OCI-LY7 (cell line): ENCODE results near the gene KCNJ12. TPM values are rescaled to one million over a fixed set of nuclear protein-coding genes. Genes with fewer than 3 reads are reported as not detected.
"Not testable (repeated sequence)": the region's sequence is repeated elsewhere in the genome, so short reads cannot be mapped to it uniquely, and the experiment has no call there.

Experiments
- BruUV-seq: library from RNA; stranded (reverse); fragments of 400-500 nt; replicated peaks from 2 replicates; lab custom pipeline; 2021; lab: Mats Ljungman, UMichigan
- CTCF ChIA-PET: fragments of 300-600 bp; sonication (Branson Sonifier 250); formaldehyde crosslinking; loops from one replicate; lab custom pipeline; 2022; ENCODE audit warnings: antibody characterized with exemption; ENCODE audit not compliant: unreplicated experiment; lab: Charles Lee
- POLR2A ChIA-PET: fragments of 300-600 bp; sonication (Branson Sonifier 250); formaldehyde crosslinking; loops from one replicate; lab custom pipeline; 2022; ENCODE audit warnings: antibody characterized with exemption; lab: Charles Lee
- DNase-seq: peaks from one replicate; pipeline ENCODE4 v3.0.0-alpha.2; 2015; ENCODE audit warnings: low spot score
- H2AFZ ChIP-seq: fragments of 200-600 bp; sonication (generic), shearing (Covaris generic); 2 replicates; pipeline ENCODE4 v1.6.1; 2014; ENCODE audit warnings: mild to moderate bottlenecking, antibody characterized with exemption, low read length, moderate library complexity
- H3K27ac ChIP-seq: fragments of 200-600 bp; sonication (generic); 2 replicates; pipeline ENCODE4 v1.5.1; 2014; ENCODE audit warnings: mixed run types, low read depth, mild to moderate bottlenecking, moderate library complexity, low read length, inconsistent platforms; ENCODE audit not compliant: poor library complexity, severe bottlenecking
- H3K36me3 ChIP-seq: fragments of 200-600 bp; sonication (generic); 2 replicates; pipeline ENCODE4 v1.6.1; 2014; ENCODE audit warnings: mild to moderate bottlenecking, antibody characterized with exemption, low read length, moderate library complexity, mixed read lengths; ENCODE audit not compliant: insufficient read depth
- H3K4me1 ChIP-seq: fragments of 200-600 bp; sonication (generic); 2 replicates; pipeline ENCODE4 v1.5.1; 2014; ENCODE audit warnings: mild to moderate bottlenecking, low read length; ENCODE audit not compliant: insufficient read depth, poor library complexity, severe bottlenecking
- H3K4me2 ChIP-seq: fragments of 200-600 bp; sonication (generic); 2 replicates; pipeline ENCODE4 v1.6.1; 2014; ENCODE audit warnings: mild to moderate bottlenecking, low read length
- H3K4me3 ChIP-seq: fragments of 200-600 bp; sonication (generic); 2 replicates; pipeline ENCODE4 v1.5.1; 2014; ENCODE audit warnings: mild to moderate bottlenecking, low read depth, low read length; ENCODE audit not compliant: poor library complexity, severe bottlenecking
- H3K79me2 ChIP-seq: fragments of 200-600 bp; sonication (generic); 2 replicates; pipeline ENCODE4 v1.6.1; 2016; ENCODE audit warnings: low read depth, mild to moderate bottlenecking, low read length, moderate library complexity, mixed read lengths; ENCODE audit not compliant: insufficient read depth
- H3K9me2 ChIP-seq: fragments of 200-600 bp; sonication (generic); 2 replicates; pipeline ENCODE4 v1.6.1; 2016; ENCODE audit warnings: mild to moderate bottlenecking, low read length, mixed read lengths; ENCODE audit not compliant: insufficient read depth
- H3K9me3 ChIP-seq: fragments of 200-600 bp; sonication (generic); 2 replicates; pipeline ENCODE4 v1.6.1; 2014; ENCODE audit warnings: mild to moderate bottlenecking, mixed run types, low read length, mixed read lengths
- H4K20me1 ChIP-seq: fragments of 200-600 bp; sonication (generic); 2 replicates; pipeline ENCODE4 v1.6.1; 2014; ENCODE audit warnings: mild to moderate bottlenecking, antibody characterized with exemption, low read length, moderate library complexity, mixed read lengths; ENCODE audit not compliant: insufficient read depth
- CTCF ChIP-seq: fragments of 200-600 bp; sonication (generic); conservative IDR thresholded peaks from 2 replicates; pipeline ENCODE4 v1.5.1; 2014; ENCODE audit warnings: mild to moderate bottlenecking, antibody characterized with exemption, low read length, moderate library complexity, mixed read lengths
- EZH2phosphoT487 ChIP-seq: fragments of 200-600 bp; sonication (generic); IDR thresholded peaks from 2 replicates; pipeline ENCODE4 v1.6.1; 2018; ENCODE audit warnings: low read depth, borderline replicate concordance, mild to moderate bottlenecking, mixed run types, antibody characterized with exemption, low read length, moderate library complexity, mixed read lengths
- intact Hi-C: fragments of 100-400 bp; cut with micrococcal nuclease; formaldehyde crosslinking; loops from one replicate; pipeline ENCODE4 v1.10.0; 2022; ENCODE audit not compliant: unreplicated experiment
- total RNA-seq, 2 experiments: library from RNA; depleted of rRNA in 1 of 2; stranded (reverse); fragments of >200 nt in 1 of 2; shearing (Covaris generic) in 1 of 2; gene quantifications; 2 replicates each; pipeline ENCODE4 v1.2.3, GENCODE V29; 2014 to 2022

Gene KCNJ12
- total RNA-seq, 2 experiments from 2014 or later, result 0.16 to 0.17 TPM

GRCh38 chr17:21399474-21400186, 23.5 kb downstream of the KCNJ12 start:
- TF ChIP-seq EZH2phosphoT487 (no peak), CTCF (no peak)
- CTCF ChIA-PET, result no interaction called here
- Histone ChIP-seq H3K9me3 (no peaks in the 10 kb centered on the region), H3K4me2 (no peak overlapping the region), H2AFZ (no peak overlapping the region), H3K27ac (no peak overlapping the region), H3K36me3 (no peaks in the 10 kb centered on the region), H3K4me3 (no peak overlapping the region), H4K20me1 (no peaks in the 10 kb centered on the region), H3K4me1 (no peaks in the 10 kb centered on the region), H3K79me2 (no peaks in the 10 kb centered on the region), H3K9me2 (no peaks in the 10 kb centered on the region)
- no TSS peak for BruUV-seq
- POLR2A ChIA-PET, result no interaction called here
- no peak for DNase-seq
- intact Hi-C loops, result no loop called here

GRCh38 chr17:21400187-21400569, 24.0 kb downstream of the KCNJ12 start:
- H4K20me1 ChIP-seq, POLR2A ChIA-PET, H3K36me3 ChIP-seq, H3K79me2 ChIP-seq, H3K4me2 ChIP-seq, BruUV-seq, H3K27ac ChIP-seq, H3K4me1 ChIP-seq, H3K4me3 ChIP-seq, DNase-seq, H3K9me2 ChIP-seq, H2AFZ ChIP-seq, H3K9me3 ChIP-seq, intact Hi-C loops: not testable (repeated sequence)
- CTCF ChIA-PET, result interaction anchor here (0.5 kb wide), 1 partner anchor 55 kb away, joined by 3 read pairs; no protein-coding TSS in a partner anchor

GRCh38 chr17:21400816-21401593, 24.8 kb downstream of the KCNJ12 start:
- H3K36me3 ChIP-seq, result no peaks in the 10 kb centered on the region
- BruUV-seq, result no TSS peak
- H3K9me3 ChIP-seq, result no peaks in the 10 kb centered on the region
- intact Hi-C loops, result no loop called here
- H2AFZ ChIP-seq, result no peak overlapping the region
- CTCF ChIA-PET, result no interaction called here
- no peaks in the 10 kb centered on the region for H3K9me2 ChIP-seq
- no peaks in the 10 kb centered on the region for H3K4me1 ChIP-seq
- no peak overlapping the region for H3K27ac ChIP-seq
- TF ChIP-seq EZH2phosphoT487, result no peak
- no peak for TF ChIP-seq CTCF
- H3K79me2 ChIP-seq, result no peaks in the 10 kb centered on the region
- no peaks in the 10 kb centered on the region for H4K20me1 ChIP-seq
- no peak for DNase-seq
- H3K4me2 ChIP-seq, result no peak overlapping the region
- POLR2A ChIA-PET, result interaction anchor here (0.6 kb wide), 1 partner anchor 98 kb away, joined by 3 read pairs; no protein-coding TSS in a partner anchor
- H3K4me3 ChIP-seq, result no peak overlapping the region

GRCh38 chr17:21402166-21402571, 26.0 kb downstream of the KCNJ12 start:
- H4K20me1 ChIP-seq, H3K79me2 ChIP-seq, H2AFZ ChIP-seq, H3K4me3 ChIP-seq, H3K27ac ChIP-seq, CTCF ChIA-PET, H3K9me3 ChIP-seq, H3K36me3 ChIP-seq, BruUV-seq, H3K4me1 ChIP-seq, intact Hi-C loops, DNase-seq, H3K4me2 ChIP-seq, H3K9me2 ChIP-seq, POLR2A ChIA-PET: not testable (repeated sequence)

GRCh38 chr17:21402926-21403325, 26.8 kb downstream of the KCNJ12 start:
- H3K4me1 ChIP-seq, H3K36me3 ChIP-seq, BruUV-seq, H4K20me1 ChIP-seq, CTCF ChIA-PET, H3K9me3 ChIP-seq, H3K79me2 ChIP-seq, DNase-seq, H3K4me3 ChIP-seq, H3K4me2 ChIP-seq, intact Hi-C loops, H3K9me2 ChIP-seq, H2AFZ ChIP-seq, H3K27ac ChIP-seq: not testable (repeated sequence)
- POLR2A ChIA-PET, result interaction anchor here (0.7 kb wide), 1 partner anchor 684 kb away, joined by 3 read pairs; no protein-coding TSS in a partner anchor
